Cardiac fibroblast (primary cell): ENCODE results near the gene HSPB9.
"Not testable (repeated sequence)": the region's sequence is repeated elsewhere in the genome, so short reads cannot be mapped to it uniquely, and the experiment has no call there.

Experiments used
- DNase-seq, 2 donors: peaks; one replicate each; pipeline versions ENCODE4 v3.0.0 to v3.0.0-alpha.2; 2010; ENCODE audit warnings: low read depth in 2 of 2
- H3K4me3 ChIP-seq, 2 donors: replicated peaks in 1 of 2; 1 replicate in 1 of 2; 2 replicates in 1 of 2; pipeline ENCODE4 v1.5.1; 2011; ENCODE audit warnings: low read depth in 2 of 2, low read length in 2 of 2, mild to moderate bottlenecking in 2 of 2, moderate library complexity in 1 of 2
- TF ChIP-seq, protein P1 (sequence below): IDR thresholded peaks from one replicate; pipeline ENCODE4 v1.5.1; 2011; ENCODE audit warnings: low read depth, mild to moderate bottlenecking, low read length, inconsistent platforms

Gene HSPB9

GRCh38 chr17:42135664-42136653, 13.4 kb downstream of the HSPB9 start:
- DNase-seq: peak; percentile 82 to 83
- TF ChIP-seq, protein P1, sequence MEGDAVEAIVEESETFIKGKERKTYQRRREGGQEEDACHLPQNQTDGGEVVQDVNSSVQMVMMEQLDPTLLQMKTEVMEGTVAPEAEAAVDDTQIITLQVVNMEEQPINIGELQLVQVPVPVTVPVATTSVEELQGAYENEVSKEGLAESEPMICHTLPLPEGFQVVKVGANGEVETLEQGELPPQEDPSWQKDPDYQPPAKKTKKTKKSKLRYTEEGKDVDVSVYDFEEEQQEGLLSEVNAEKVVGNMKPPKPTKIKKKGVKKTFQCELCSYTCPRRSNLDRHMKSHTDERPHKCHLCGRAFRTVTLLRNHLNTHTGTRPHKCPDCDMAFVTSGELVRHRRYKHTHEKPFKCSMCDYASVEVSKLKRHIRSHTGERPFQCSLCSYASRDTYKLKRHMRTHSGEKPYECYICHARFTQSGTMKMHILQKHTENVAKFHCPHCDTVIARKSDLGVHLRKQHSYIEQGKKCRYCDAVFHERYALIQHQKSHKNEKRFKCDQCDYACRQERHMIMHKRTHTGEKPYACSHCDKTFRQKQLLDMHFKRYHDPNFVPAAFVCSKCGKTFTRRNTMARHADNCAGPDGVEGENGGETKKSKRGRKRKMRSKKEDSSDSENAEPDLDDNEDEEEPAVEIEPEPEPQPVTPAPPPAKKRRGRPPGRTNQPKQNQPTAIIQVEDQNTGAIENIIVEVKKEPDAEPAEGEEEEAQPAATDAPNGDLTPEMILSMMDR: no peak
- no peak overlapping the region for H3K4me3 ChIP-seq

DNA sequence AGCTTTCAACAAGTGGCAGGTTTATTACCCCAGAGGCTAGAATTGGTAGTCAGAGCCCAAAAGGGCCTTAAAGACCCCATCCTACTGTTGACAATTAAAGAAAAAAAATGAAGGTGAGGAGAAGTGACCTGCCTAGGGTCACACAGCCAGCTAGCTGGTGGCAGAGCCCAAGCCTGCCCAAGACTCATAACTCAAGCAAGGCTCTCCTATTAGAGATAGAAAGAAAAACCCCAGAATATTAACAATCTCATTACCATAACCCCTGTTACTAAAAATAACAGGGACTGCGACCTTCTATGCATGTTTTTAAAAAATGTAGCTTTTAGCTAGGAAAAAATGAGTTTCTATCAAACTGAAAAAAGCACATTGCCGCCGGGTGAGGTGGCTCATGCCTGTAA, 14.0 kb downstream of the HSPB9 start:
- no peak for DNase-seq
- H3K4me3 ChIP-seq: no peak overlapping the region
- TF ChIP-seq, protein P1: no peak

GRCh38 chr17:42138749-42139492, 16.3 kb downstream of the HSPB9 start:
- H3K4me3 ChIP-seq: no peak overlapping the region
- TF ChIP-seq, protein P1: no peak
- no peak for DNase-seq

DNA sequence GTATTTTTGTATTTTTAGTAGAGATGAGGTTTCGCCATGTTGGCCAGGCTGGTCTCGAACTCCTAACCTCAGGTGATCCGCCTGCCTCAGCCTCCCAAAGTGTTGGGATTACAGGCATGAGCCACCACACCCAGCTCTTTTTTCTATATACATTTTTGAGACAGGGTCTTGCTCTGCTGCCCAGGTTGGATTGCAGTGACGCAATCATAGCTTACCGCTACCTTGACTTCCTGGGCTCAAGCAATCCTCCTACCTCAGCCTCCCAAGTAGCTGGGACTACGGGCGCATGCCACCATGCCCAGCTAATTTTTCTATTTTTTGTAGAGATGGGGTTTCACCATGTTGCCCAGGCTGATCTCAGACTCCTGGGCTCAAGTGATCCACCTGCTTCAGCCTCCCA, 18.1 kb downstream of the HSPB9 start:
- not testable (repeated sequence) for DNase-seq, H3K4me3 ChIP-seq

GRCh38 chr17:42141382-42141781, 18.8 kb downstream of the HSPB9 start:
- TF ChIP-seq, protein P1: no peak
- no peak overlapping the region for H3K4me3 ChIP-seq
- no peak for DNase-seq

- no peak overlapping the region for H3K4me3 ChIP-seq
- TF ChIP-seq, protein P1: no peak
- peak; percentile 37 to 83 for DNase-seq
These were observed 19.8 kb downstream of the HSPB9 start for GRCh38 chr17:42142371-42142896.

- not testable (repeated sequence) for H3K4me3 ChIP-seq, DNase-seq
These were observed 20.5 kb downstream of the HSPB9 start for GRCh38 chr17:42143138-42143537.
